Duodenal mucosa (tissue), 2 donors: ENCODE data around the gene TAF8.
A peak's percentile ranks its signal among the peaks of the same experiment; 100 is the strongest.

Experiments used
- H3K27ac ChIP-seq: one replicate; pipeline ENCODE4 v1.7.0; 2013; ENCODE audit warnings: low read depth, low read length
- H3K27me3 ChIP-seq, 2 donors: one replicate each; pipeline ENCODE4 v1.7.0; 2013; ENCODE audit warnings: low read length in 2 of 2, control low read depth in 1 of 2; ENCODE audit not compliant: insufficient read depth in 2 of 2, control insufficient read depth in 1 of 2
- H3K36me3 ChIP-seq, 2 donors: one replicate each; pipeline ENCODE4 v1.7.0; 2013; ENCODE audit warnings: low read length in 2 of 2, control low read depth in 1 of 2; ENCODE audit not compliant: insufficient read depth in 2 of 2, control insufficient read depth in 1 of 2
- H3K4me1 ChIP-seq, 2 donors: one replicate each; pipeline ENCODE4 v1.7.0; 2013; ENCODE audit warnings: low read length in 2 of 2, control low read depth in 1 of 2; ENCODE audit not compliant: insufficient read depth in 2 of 2, control insufficient read depth in 1 of 2
- H3K4me3 ChIP-seq, 2 donors: one replicate each; pipeline ENCODE4 v1.7.0; 2013; ENCODE audit warnings: low read length in 2 of 2, low read depth in 1 of 2
- H3K9ac ChIP-seq, 2 donors: one replicate each; pipeline ENCODE4 v1.7.0; 2013; ENCODE audit warnings: low read length in 2 of 2, low read depth in 1 of 2
- H3K9me3 ChIP-seq, 2 donors: one replicate each; pipeline ENCODE4 v1.7.0; 2013; ENCODE audit warnings: low read length in 2 of 2, control low read depth in 1 of 2; ENCODE audit not compliant: control insufficient read depth in 1 of 2

TAF8 gene

GRCh38 chr6:42136508-42137193 lies 86.3 kb downstream of the TAF8 start:
- Histone ChIP-seq H3K27me3 (no peaks in the 10 kb centered on the region), H3K9me3 (no peaks in the 10 kb centered on the region), H3K36me3 (peaks cover 0 to 11% of the 10 kb centered on the region in 2 donors), H3K4me1 (peaks cover 49% of the 10 kb centered on the region in 2 donors), H3K9ac (peak overlapping the region; percentile 40 to 46), H3K27ac (peak overlapping the region; percentile 84), H3K4me3 (peak overlapping the region; percentile 37 to 44)
